A673 (cell line): ENCODE data around the gene SLC4A2. TPM values are rescaled to one million over a fixed set of nuclear protein-coding genes. Genes with fewer than 3 reads are reported as not detected.

ENCODE experiments used
- BruUV-seq: library from RNA; stranded (reverse); fragments of 400-500 nt; replicated peaks from 2 replicates; lab custom pipeline; 2021; lab: Mats Ljungman, UMichigan
- CTCF ChIA-PET: fragments of 300-600 bp; sonication (Branson Sonifier 250); formaldehyde crosslinking; loops from one replicate; lab custom pipeline; 2022; ENCODE audit warnings: antibody characterized with exemption; lab: Charles Lee
- POLR2A ChIA-PET: fragments of 300-600 bp; sonication (Branson Sonifier 250); formaldehyde crosslinking; loops from one replicate; lab custom pipeline; 2022; ENCODE audit warnings: antibody characterized with exemption; ENCODE audit not compliant: low non-redundant PET; lab: Charles Lee
- DNase-seq: peaks from one replicate; pipeline ENCODE4 v3.0.0-alpha.2; 2015; ENCODE audit warnings: low spot score
- H3K27ac ChIP-seq: fragments of 200-600 bp; sonication (generic); 2 replicates; pipeline ENCODE4 v1.5.1; 2016; ENCODE audit warnings: mixed run types, low read depth, mild to moderate bottlenecking, mixed read lengths, antibody characterized with exemption, low read length; ENCODE audit not compliant: poor library complexity, severe bottlenecking
- H3K27me3 ChIP-seq: fragments of 200-600 bp; sonication (generic); replicated peaks from 2 replicates; pipeline ENCODE4 v1.6.1; 2017; ENCODE audit warnings: mixed run types, low read depth, mild to moderate bottlenecking, mixed read lengths, antibody characterized with exemption, low read length; ENCODE audit not compliant: insufficient read depth, poor library complexity
- H3K36me3 ChIP-seq: fragments of 200-600 bp; sonication (generic); 2 replicates; pipeline ENCODE4 v1.6.1; 2016; ENCODE audit warnings: mixed run types, mild to moderate bottlenecking, mixed read lengths, antibody characterized with exemption, low read length; ENCODE audit not compliant: insufficient read depth, poor library complexity, severe bottlenecking
- H3K4me1 ChIP-seq: fragments of 200-600 bp; sonication (generic); 2 replicates; pipeline ENCODE4 v1.6.1; 2017; ENCODE audit warnings: mixed run types, mild to moderate bottlenecking, mixed read lengths, antibody characterized with exemption, low read length; ENCODE audit not compliant: insufficient read depth, poor library complexity, severe bottlenecking
- H3K4me3 ChIP-seq: fragments of 200-600 bp; sonication (generic); 2 replicates; pipeline ENCODE4 v1.5.1; 2016; ENCODE audit warnings: low read depth, mixed run types, mild to moderate bottlenecking, mixed read lengths, low read length; ENCODE audit not compliant: poor library complexity, severe bottlenecking
- H3K9me3 ChIP-seq: fragments of 200-600 bp; sonication (generic); 2 replicates; pipeline ENCODE4 v1.6.1; 2016; ENCODE audit warnings: mixed run types, low read depth, mild to moderate bottlenecking, mixed read lengths, antibody characterized with exemption, low read length; ENCODE audit not compliant: poor library complexity, severe bottlenecking
- EZH2 ChIP-seq: fragments of 200-600 bp; sonication (generic); IDR thresholded peaks from 2 replicates; pipeline ENCODE4 v1.6.1; 2017; ENCODE audit warnings: borderline replicate concordance, low read depth, mild to moderate bottlenecking, mixed read lengths, antibody characterized with exemption, low read length; ENCODE audit not compliant: poor library complexity, severe bottlenecking
- intact Hi-C: fragments of 100-400 bp; cut with micrococcal nuclease; formaldehyde crosslinking; loops from one replicate; pipeline ENCODE4 v1.10.0; 2022; ENCODE audit not compliant: unreplicated experiment
- total RNA-seq: library from RNA; stranded (reverse); gene quantifications from 2 replicates; pipeline ENCODE4 v1.2.3, GENCODE V29; 2021
- TF ChIP-seq, protein P1 (sequence below): fragments of 300-800, 200-600 bp; sonication (generic); conservative IDR thresholded peaks from 2 replicates; pipeline ENCODE4 v1.5.1; 2017; ENCODE audit warnings: low read depth, mild to moderate bottlenecking, antibody characterized with exemption, low read length, moderate library complexity, mixed read lengths

SLC4A2 gene
- total RNA-seq, 1 experiment from 2014 or later = 222 TPM

DNA sequence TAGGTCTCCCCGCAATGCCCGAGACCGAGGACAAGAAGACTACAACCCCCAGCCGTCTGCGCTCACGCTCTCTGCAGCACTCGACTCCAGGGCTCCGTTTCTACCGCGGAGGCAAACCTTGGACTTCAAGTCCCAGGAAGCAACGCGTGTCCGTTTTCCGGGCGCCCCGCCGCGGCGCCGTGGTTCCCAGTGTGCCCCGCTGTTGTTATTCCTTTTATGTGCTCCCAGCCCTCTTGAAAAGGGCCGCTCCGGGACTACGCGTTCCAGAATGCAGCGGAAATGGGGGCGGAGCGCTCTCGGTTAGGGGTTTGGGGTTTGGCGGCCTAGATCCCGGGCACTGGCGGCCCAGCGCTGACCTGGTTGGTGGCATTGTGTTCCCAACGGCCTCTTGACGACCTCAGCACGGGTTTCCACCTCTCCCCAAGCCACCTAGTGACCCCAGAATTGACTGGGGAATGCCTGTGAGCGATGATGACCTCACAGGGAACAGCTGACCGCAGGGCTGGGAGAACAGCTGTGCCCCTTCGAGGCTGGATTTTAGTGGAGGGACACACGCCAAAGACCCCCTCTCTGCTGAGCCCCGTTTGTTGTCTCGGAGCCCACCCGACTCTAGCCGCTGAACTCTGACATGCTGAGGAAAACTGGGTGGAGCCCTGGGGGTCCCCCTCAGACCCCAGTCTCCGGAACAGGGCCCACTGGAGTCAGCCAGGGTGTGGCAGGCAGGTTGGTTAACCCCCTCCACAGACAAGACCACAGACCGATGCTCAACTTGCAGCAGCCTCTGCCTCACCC is 1.2 kb upstream of the SLC4A2 start:
- Histone ChIP-seq H3K4me1 (peaks cover 34% of the 10 kb centered on the region), H3K36me3 (no peaks in the 10 kb centered on the region), H3K27ac (peak overlapping the region; percentile 78), H3K4me3 (peak overlapping the region; percentile 99), H3K9me3 (no peaks in the 10 kb centered on the region), H3K27me3 (no peaks in the 10 kb centered on the region)
- DNase-seq = peak; percentile 100
- POLR2A ChIA-PET = no interaction called here
- BruUV-seq = TSS peak; percentile 70
- intact Hi-C loops = loop anchor here (2.0 to 5.0 kb wide), 2 partner anchors 29 to 174 kb away; partner anchors contain the start of genes ABCB8 and CHPF2
- no peak for TF ChIP-seq EZH2
- TF ChIP-seq, protein P1, sequence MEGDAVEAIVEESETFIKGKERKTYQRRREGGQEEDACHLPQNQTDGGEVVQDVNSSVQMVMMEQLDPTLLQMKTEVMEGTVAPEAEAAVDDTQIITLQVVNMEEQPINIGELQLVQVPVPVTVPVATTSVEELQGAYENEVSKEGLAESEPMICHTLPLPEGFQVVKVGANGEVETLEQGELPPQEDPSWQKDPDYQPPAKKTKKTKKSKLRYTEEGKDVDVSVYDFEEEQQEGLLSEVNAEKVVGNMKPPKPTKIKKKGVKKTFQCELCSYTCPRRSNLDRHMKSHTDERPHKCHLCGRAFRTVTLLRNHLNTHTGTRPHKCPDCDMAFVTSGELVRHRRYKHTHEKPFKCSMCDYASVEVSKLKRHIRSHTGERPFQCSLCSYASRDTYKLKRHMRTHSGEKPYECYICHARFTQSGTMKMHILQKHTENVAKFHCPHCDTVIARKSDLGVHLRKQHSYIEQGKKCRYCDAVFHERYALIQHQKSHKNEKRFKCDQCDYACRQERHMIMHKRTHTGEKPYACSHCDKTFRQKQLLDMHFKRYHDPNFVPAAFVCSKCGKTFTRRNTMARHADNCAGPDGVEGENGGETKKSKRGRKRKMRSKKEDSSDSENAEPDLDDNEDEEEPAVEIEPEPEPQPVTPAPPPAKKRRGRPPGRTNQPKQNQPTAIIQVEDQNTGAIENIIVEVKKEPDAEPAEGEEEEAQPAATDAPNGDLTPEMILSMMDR = no peak
- CTCF ChIA-PET = no interaction called here

DNA sequence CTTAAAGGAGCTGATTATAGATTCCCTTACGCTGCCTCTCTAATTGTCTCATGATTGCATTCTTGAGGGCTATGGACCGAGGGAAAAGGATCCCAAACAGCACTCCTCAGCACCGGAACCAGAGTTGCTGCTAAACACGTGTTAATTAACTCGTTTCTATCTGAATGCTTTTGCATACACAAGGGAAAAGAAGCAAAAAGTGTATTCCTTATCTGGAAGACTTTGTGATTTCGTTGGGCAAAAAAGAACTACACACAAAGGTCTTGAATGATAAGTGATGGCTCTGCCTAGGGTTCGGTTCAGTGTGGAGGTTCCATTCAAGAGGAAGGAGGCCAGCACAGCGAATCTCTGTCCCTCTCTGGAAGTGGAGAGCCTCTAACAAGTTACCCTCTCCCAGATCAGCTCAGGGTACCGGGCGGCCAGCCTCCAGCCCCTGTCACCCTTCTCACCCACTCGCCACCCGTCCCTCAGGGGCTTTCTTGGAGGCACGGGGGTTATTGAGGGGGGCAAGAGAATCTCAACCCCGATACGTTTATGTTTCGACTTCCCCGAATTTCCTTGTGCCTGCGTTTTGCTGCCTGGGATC is 515 bp upstream of the SLC4A2 start:
- ChIA-PET POLR2A (no interaction called here), CTCF (no interaction called here)
- Histone ChIP-seq H3K4me3 (peak overlapping the region; percentile 99), H3K4me1 (peaks cover 34% of the 10 kb centered on the region), H3K36me3 (peaks cover 3% of the 10 kb centered on the region), H3K9me3 (no peaks in the 10 kb centered on the region), H3K27me3 (no peaks in the 10 kb centered on the region), H3K27ac (peak overlapping the region; percentile 78)
- DNase-seq = no peak
- TF ChIP-seq, protein P1 = no peak
- BruUV-seq = no TSS peak
- intact Hi-C loops = loop anchor here (2.0 to 5.0 kb wide), 2 partner anchors 30 to 173 kb away; partner anchors contain the start of genes ABCB8 and CHPF2

DNA sequence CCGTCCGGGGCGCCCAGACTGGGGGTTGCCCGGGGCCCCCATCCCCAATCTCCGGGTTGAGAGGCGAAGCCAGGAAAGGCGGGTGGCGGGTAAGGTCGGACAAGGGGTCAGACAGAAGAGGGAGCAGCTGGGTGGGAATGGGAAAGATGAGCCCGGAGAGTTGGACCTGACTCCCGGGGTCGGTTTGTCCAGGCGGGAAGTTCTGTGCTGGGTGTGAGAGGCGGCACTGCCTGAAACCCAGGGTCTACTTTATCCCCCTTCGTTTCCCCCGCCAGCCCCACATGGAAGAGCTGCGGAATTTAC is 675 bp downstream of the SLC4A2 start:
- POLR2A ChIA-PET = no interaction called here
- Histone ChIP-seq H3K9me3 (no peaks in the 10 kb centered on the region), H3K4me3 (peak overlapping the region; percentile 99), H3K4me1 (peaks cover 34% of the 10 kb centered on the region), H3K27ac (peak overlapping the region; percentile 78), H3K36me3 (peaks cover 10% of the 10 kb centered on the region), H3K27me3 (no peaks in the 10 kb centered on the region)
- TF ChIP-seq EZH2 = no peak
- TF ChIP-seq, protein P1 = no peak; the same call in 1 of the 2 replicates
- BruUV-seq = no TSS peak
- no peak for DNase-seq
- CTCF ChIA-PET = interaction anchor here (1.0 kb wide), 1 partner anchor 32 kb away, joined by 3 read pairs; the partner anchor contains the start of gene ABCB8
- intact Hi-C loops = no loop called here
